ENCODE measurements around the gene MRPL1. TPM values are rescaled to one million over a fixed set of nuclear protein-coding genes. Genes with fewer than 3 reads are reported as not detected.

The MRPL1 gene
- total RNA-seq, 1 donor from 2014 or later = 48.5 TPM

DNA sequence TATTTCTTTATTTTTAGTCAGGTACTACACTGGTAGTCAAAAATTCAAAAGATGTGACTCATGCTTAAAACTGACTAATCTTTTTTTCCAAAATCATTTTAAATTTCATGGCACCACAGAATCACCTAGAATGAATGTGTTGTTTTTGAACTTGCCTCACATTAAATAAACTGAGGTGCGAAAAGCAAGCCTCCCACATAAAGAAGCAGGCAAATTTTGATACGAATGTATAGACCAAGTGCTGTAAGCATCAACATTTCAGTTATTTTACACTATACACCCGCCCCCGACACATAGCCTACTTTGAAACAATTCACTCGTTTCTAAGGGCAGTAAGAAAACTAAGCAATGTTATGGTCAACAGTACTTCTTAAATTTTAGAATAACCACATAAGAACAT, 94.3 kb downstream of the MRPL1 start:
- no peaks in the 10 kb centered on the region for H3K27me3 ChIP-seq
- no peak overlapping the region for H3K4me2 ChIP-seq
- Mint-ChIP-seq H3K36me3 (peaks cover 3% of the 10 kb centered on the region), H3K4me3 (no peak overlapping the region), H3K27ac (no peak overlapping the region), H3K4me1 (no peaks in the 10 kb centered on the region), H3K27me3 (ENCODE audit: insufficient read depth, low read depth) (no peaks in the 10 kb centered on the region), H3K9me3 (no peaks in the 10 kb centered on the region)
- H3K9me3 ChIP-seq (ENCODE audit: low read depth) = no peaks in the 10 kb centered on the region
- no peaks in the 10 kb centered on the region for H3K79me2 ChIP-seq (ENCODE audit: low read depth)
- no peak for DNase-seq (ENCODE audit: low spot score)
- peaks cover 8% of the 10 kb centered on the region for H3K36me3 ChIP-seq
- H3K4me1 ChIP-seq = peaks cover 13% of the 10 kb centered on the region
- H3K9ac ChIP-seq = no peak overlapping the region
- TF ChIP-seq EZH2phosphoT487 (IDR thresholded peaks at IDR 0.05) = no peak
- TF ChIP-seq CTCF (IDR thresholded peaks at IDR 0.05) = no peak
- TF ChIP-seq EZH2 (IDR thresholded peaks at IDR 0.05) = no peak
- no peak overlapping the region for H2AFZ ChIP-seq (replicated peaks)
- no peaks in the 10 kb centered on the region for H4K20me1 ChIP-seq (ENCODE audit: low read depth)
- H3K4me3 ChIP-seq = no peak overlapping the region
- no peak overlapping the region for H3K27ac ChIP-seq
- no peaks in the 10 kb centered on the region for H3F3A ChIP-seq (ENCODE audit: low read depth)

DNA sequence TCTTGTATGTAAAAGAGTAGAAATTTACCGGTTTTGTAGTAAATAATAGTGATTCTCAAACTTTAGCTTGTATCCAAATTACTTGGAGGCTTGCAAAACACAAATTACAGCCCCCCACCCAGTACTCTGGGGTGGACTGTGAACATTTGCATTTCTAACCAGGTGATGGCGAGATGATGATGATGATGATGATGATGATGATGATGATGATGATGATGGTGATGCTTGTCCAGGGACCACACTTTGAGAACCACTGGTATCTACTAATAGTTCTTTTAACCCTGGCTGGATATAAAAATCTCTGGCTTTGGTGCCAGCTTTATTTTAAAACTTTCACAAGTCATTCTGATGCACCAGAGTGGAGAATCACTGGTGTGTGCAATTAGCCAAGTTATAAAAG, 96.3 kb downstream of the MRPL1 start:
- peaks cover 13% of the 10 kb centered on the region for H3K4me1 ChIP-seq
- H3K36me3 Mint-ChIP-seq = no peaks in the 10 kb centered on the region
- no peaks in the 10 kb centered on the region for H4K20me1 ChIP-seq (ENCODE audit: low read depth)
- no peaks in the 10 kb centered on the region for H3K79me2 ChIP-seq (ENCODE audit: low read depth)
- H3K27ac ChIP-seq = no peak overlapping the region
- H3K4me2 ChIP-seq = no peak overlapping the region
- no peaks in the 10 kb centered on the region for H3K9me3 Mint-ChIP-seq
- no peak overlapping the region for H3K4me3 ChIP-seq
- no peak overlapping the region for H3K27ac Mint-ChIP-seq
- peaks cover under 1% of the 10 kb centered on the region for H3K36me3 ChIP-seq
- DNase-seq (ENCODE audit: low spot score) = no peak
- no peak overlapping the region for H3K9ac ChIP-seq
- no peaks in the 10 kb centered on the region for H3K27me3 ChIP-seq
- no peak overlapping the region for H2AFZ ChIP-seq (replicated peaks)
- no peaks in the 10 kb centered on the region for H3F3A ChIP-seq (ENCODE audit: low read depth)
- H3K9me3 ChIP-seq (ENCODE audit: low read depth) = no peaks in the 10 kb centered on the region
- no peaks in the 10 kb centered on the region for H3K27me3 Mint-ChIP-seq (ENCODE audit: insufficient read depth, low read depth)
- no peaks in the 10 kb centered on the region for H3K4me1 Mint-ChIP-seq
- no peak overlapping the region for H3K4me3 Mint-ChIP-seq
- no peak for TF ChIP-seq EZH2 (IDR thresholded peaks at IDR 0.05)
- no peak for TF ChIP-seq EZH2phosphoT487 (IDR thresholded peaks at IDR 0.05)
- TF ChIP-seq CTCF (IDR thresholded peaks at IDR 0.05) = no peak

DNA sequence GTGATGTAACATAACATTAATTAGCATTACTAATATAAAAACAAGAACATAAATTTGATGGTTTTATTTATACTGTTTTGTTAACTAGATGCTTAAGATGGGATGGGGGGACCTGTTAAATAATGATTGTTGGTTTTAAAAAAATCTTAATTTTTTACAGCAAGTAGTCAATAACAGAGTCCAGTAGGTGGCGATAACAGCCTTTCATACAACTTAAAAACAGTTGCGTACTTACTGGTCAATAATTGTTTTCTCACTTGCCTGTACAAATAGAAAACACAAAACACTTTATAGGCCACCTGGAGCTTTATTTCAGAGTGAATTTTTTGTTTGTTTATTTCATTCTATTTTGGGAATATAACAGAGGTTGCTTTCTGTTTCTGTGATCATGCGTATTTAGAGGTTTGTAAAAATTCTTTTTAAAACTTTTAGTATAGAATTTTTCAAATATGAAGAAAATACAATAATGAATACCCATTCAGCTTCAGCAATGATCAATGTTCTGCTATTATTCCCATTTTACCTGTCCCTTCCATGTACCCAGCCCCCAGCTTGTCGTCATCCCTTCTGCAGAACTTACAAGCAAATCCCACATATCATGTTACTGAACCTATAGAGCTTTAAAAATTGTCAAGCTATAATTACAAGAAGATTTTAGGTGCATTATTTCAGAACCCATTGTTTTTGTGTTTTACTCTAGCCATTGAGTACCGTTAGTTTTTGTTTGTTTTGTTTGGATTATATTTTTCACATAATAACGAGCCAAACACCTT, 97.1 kb downstream of the MRPL1 start:
- Histone ChIP-seq H3K4me2 (no peak overlapping the region), H3K27me3 (no peaks in the 10 kb centered on the region), H3F3A (ENCODE audit: low read depth) (no peaks in the 10 kb centered on the region), H3K9me3 (ENCODE audit: low read depth) (no peaks in the 10 kb centered on the region), H3K4me3 (no peak overlapping the region), H2AFZ (replicated peaks) (no peak overlapping the region), H3K27ac (no peak overlapping the region), H3K9ac (no peak overlapping the region), H3K4me1 (peaks cover 13% of the 10 kb centered on the region), H3K79me2 (ENCODE audit: low read depth) (no peaks in the 10 kb centered on the region), H3K36me3 (no peaks in the 10 kb centered on the region), H4K20me1 (ENCODE audit: low read depth) (no peaks in the 10 kb centered on the region)
- no peaks in the 10 kb centered on the region for H3K4me1 Mint-ChIP-seq
- H3K4me3 Mint-ChIP-seq = no peak overlapping the region
- DNase-seq (ENCODE audit: low spot score) = peak; percentile 80
- H3K36me3 Mint-ChIP-seq = no peaks in the 10 kb centered on the region
- no peaks in the 10 kb centered on the region for H3K27me3 Mint-ChIP-seq (ENCODE audit: insufficient read depth, low read depth)
- H3K27ac Mint-ChIP-seq = no peak overlapping the region
- TF ChIP-seq EZH2 (IDR thresholded peaks at IDR 0.05) (no peak), CTCF (IDR thresholded peaks at IDR 0.05) (peak; percentile 79), EZH2phosphoT487 (IDR thresholded peaks at IDR 0.05) (no peak)
- H3K9me3 Mint-ChIP-seq = no peaks in the 10 kb centered on the region

All from neural progenitor cell (in vitro differentiated cells).